Karpas-422 (cell line): ENCODE results near the gene ASB12. TPM values are rescaled to one million over a fixed set of nuclear protein-coding genes. Genes with fewer than 3 reads are reported as not detected.

ENCODE experiments used
- DNase-seq: peaks from one replicate; pipeline ENCODE4 v3.0.0-alpha.2; 2015
- H2AFZ ChIP-seq: fragments of 200-600 bp; sonication (generic); 2 replicates; pipeline ENCODE4 v1.6.1; 2014; ENCODE audit warnings: antibody characterized with exemption, low read length, mixed read lengths
- H3K27ac ChIP-seq: fragments of 200-600 bp; sonication (generic); 2 replicates; pipeline ENCODE4 v1.5.1; 2014; ENCODE audit warnings: mild to moderate bottlenecking, low read length, moderate library complexity
- H3K27me3 ChIP-seq: fragments of 200-600 bp; sonication (generic); 2 replicates; pipeline ENCODE4 v1.6.1; 2014; ENCODE audit warnings: low read length, mixed read lengths
- H3K36me3 ChIP-seq: fragments of 200-600 bp; sonication (generic); 2 replicates; pipeline ENCODE4 v1.6.1; 2014; ENCODE audit warnings: low read length, mixed read lengths; ENCODE audit not compliant: insufficient read depth
- H3K4me1 ChIP-seq: fragments of 200-600 bp; sonication (generic); 2 replicates; pipeline ENCODE4 v1.6.1; 2014; ENCODE audit warnings: mild to moderate bottlenecking, low read length, mixed read lengths
- H3K4me2 ChIP-seq: fragments of 200-600 bp; sonication (generic); 2 replicates; pipeline ENCODE4 v1.6.1; 2014; ENCODE audit warnings: low read length, low read depth, mild to moderate bottlenecking; ENCODE audit not compliant: poor library complexity, severe bottlenecking
- H3K4me3 ChIP-seq: fragments of 200-600 bp; sonication (generic); 2 replicates; pipeline ENCODE4 v1.5.1; 2014; ENCODE audit warnings: mild to moderate bottlenecking, antibody characterized with exemption, low read length, mixed read lengths
- H3K79me2 ChIP-seq: fragments of 200-600 bp; sonication (generic); 2 replicates; pipeline ENCODE4 v1.6.1; 2014; ENCODE audit warnings: mild to moderate bottlenecking, low read length, mixed read lengths
- H3K9ac ChIP-seq: fragments of 200-600 bp; sonication (generic); 2 replicates; pipeline ENCODE4 v1.6.0; 2014; ENCODE audit warnings: low read length
- H3K9me2 ChIP-seq: fragments of 200-600 bp; sonication (generic), shearing (Covaris generic); replicated peaks from 2 replicates; pipeline ENCODE4 v1.6.0; 2014; ENCODE audit warnings: mild to moderate bottlenecking, low read length, moderate library complexity; ENCODE audit not compliant: insufficient read depth
- H3K9me3 ChIP-seq: fragments of 300-700, 200-600 bp; sonication (generic); 2 replicates; pipeline ENCODE4 v1.6.1; 2014; ENCODE audit warnings: low read length, mixed read lengths
- H4K20me1 ChIP-seq: fragments of 200-600 bp; sonication (generic); 2 replicates; pipeline ENCODE4 v1.6.1; 2014; ENCODE audit warnings: mild to moderate bottlenecking, antibody characterized with exemption, low read length, low read depth; ENCODE audit not compliant: insufficient read depth
- total RNA-seq: library from RNA; depleted of rRNA; stranded (reverse); fragments of >200 nt; shearing (Covaris generic); gene quantifications from 2 replicates; pipeline ENCODE4 v1.2.3, GENCODE V29; 2014; ENCODE audit warnings: low replicate concordance

The ASB12 gene
- total RNA-seq, 1 experiment from 2014 or later = 0.41 TPM

DNA sequence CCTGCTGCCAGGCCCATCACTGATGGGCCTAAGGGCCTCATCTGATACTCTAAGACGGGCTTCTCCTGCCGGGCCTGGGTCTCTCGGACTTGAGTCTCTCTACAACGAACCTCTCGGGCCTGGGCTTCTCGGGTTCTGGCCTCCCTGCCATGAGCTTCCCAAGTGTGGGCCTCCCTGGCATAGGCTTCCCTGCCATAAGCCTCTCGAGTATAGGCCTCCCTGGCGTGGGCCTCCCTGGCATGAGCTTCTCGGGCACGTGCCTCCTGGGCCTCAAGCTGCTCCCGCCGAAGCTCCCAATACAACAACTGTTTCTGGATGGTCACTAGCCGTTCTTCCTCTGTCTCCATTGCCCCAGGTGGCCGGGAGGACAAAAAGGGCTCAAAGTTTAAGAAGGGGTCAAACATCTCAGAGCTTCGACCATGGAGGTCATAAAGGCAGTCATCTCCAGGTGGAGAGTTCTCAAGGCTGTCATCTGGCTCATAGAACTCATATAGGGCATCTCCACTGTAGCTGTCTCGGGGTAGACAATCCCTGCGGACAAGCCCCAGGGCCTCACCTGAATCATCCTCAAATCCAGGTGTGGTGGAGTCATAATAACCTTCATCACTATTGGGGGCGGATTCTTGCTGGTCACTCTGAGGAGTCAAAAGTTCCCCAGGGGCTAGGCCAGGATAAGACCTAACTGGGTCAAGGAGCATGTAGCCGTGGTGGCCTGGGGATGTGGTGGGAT is 39.0 kb downstream of the ASB12 start:
- no peak overlapping the region for H3K4me3 ChIP-seq
- no peak overlapping the region for H3K4me2 ChIP-seq
- DNase-seq = no peak
- no peaks in the 10 kb centered on the region for H4K20me1 ChIP-seq
- H3K9ac ChIP-seq = no peak overlapping the region
- no peak overlapping the region for H3K27ac ChIP-seq
- no peaks in the 10 kb centered on the region for H3K36me3 ChIP-seq
- H3K9me2 ChIP-seq = no peaks in the 10 kb centered on the region
- peaks cover 7% of the 10 kb centered on the region for H3K4me1 ChIP-seq
- H3K9me3 ChIP-seq = no peaks in the 10 kb centered on the region; the same call in 1 of the 2 replicates
- H3K79me2 ChIP-seq = peaks cover 7% of the 10 kb centered on the region; the same call in 1 of the 2 replicates
- H3K27me3 ChIP-seq = no peaks in the 10 kb centered on the region
- no peak overlapping the region for H2AFZ ChIP-seq

DNA sequence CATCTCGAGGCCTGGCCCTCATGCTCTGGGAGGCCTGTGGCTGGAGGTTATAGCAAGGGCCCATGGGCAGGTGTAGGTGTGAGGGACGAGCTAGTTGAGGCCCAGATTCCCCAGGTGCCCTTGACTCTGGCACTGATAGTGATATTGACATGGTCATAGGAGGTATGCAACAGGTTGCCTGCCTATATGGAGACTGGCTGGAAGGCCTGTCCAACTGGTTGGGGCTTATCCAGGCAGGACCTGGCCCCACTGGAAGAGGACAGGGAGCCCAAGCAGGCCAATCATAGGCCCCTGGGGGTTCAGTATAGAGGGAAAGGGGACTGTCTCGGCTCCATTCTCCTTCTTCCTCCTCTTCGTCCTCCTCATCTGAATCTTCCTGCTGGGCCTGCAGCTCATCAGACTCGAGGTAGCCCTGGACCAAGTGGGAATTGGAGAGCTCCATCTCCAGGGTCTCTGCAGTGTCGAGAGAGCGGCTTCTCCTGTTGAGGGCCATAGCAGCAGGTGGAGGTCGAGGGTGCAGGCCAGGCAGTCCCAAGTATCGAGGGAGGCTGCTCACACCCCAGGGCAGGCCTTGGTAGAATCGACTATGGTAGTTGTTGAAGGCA is 40.2 kb downstream of the ASB12 start:
- H4K20me1 ChIP-seq = no peaks in the 10 kb centered on the region
- no peak overlapping the region for H3K4me3 ChIP-seq
- H3K4me1 ChIP-seq = peaks cover 7% of the 10 kb centered on the region
- H3K9me2 ChIP-seq = no peaks in the 10 kb centered on the region
- no peak overlapping the region for H3K9ac ChIP-seq
- H3K27ac ChIP-seq = no peak overlapping the region
- no peaks in the 10 kb centered on the region for H3K27me3 ChIP-seq
- H3K4me2 ChIP-seq = no peak overlapping the region
- H3K9me3 ChIP-seq = no peaks in the 10 kb centered on the region; the same call in 1 of the 2 replicates
- H2AFZ ChIP-seq = no peak overlapping the region
- no peaks in the 10 kb centered on the region for H3K36me3 ChIP-seq
- peaks cover 6% of the 10 kb centered on the region; the same call in 1 of the 2 replicates for H3K79me2 ChIP-seq
- DNase-seq = no peak

DNA sequence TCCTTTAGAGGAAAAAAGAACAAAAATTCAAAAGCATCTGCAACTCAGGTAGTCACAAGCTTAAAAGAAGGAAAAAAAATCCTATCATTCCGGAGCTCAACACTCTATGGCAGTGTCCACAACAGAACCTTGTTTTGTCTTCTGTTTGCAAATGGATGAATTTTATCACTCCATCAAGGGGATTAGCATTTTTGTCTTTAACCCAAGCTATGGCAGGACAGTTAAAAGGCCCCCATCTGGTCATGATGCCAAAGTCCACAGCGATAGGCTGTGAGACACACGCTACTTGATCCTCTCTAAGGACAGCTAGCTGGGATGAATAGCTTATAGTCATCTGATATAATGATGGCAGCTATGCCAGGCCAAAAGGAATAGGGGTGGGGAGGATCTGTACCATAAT is 41.5 kb downstream of the ASB12 start:
- no peak overlapping the region for H3K4me3 ChIP-seq
- no peak overlapping the region for H3K4me2 ChIP-seq
- no peaks in the 10 kb centered on the region; the same call in 1 of the 2 replicates for H3K9me3 ChIP-seq
- no peaks in the 10 kb centered on the region for H3K27me3 ChIP-seq
- no peak overlapping the region for H3K9ac ChIP-seq
- no peaks in the 10 kb centered on the region for H4K20me1 ChIP-seq
- no peak overlapping the region for H2AFZ ChIP-seq
- H3K27ac ChIP-seq = no peak overlapping the region
- H3K9me2 ChIP-seq = no peaks in the 10 kb centered on the region
- no peaks in the 10 kb centered on the region for H3K36me3 ChIP-seq
- peaks cover 7% of the 10 kb centered on the region for H3K4me1 ChIP-seq
- H3K79me2 ChIP-seq = no peaks in the 10 kb centered on the region
- DNase-seq = no peak

DNA sequence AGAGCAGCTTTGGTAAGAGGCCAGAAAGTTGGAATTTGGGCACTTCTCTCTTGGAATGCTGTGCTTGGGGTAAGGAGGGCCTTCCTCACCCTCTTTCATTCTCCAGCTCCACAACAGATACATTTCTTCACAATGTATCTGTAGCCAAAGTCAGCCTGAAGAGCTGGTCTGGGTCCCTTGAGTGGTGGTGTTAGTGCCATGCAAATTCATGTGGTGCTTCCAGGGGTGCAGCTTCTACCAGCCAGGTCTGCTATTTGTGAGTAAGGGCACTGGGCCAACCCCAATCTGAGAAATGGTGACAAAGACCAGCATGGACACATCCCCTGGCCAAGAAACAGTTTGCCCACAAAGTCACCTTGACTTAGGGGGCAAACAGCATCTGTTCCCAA is 42.7 kb downstream of the ASB12 start:
- H3K9me3 ChIP-seq = no peaks in the 10 kb centered on the region; the same call in 1 of the 2 replicates
- H3K9ac ChIP-seq = no peak overlapping the region
- H3K4me3 ChIP-seq = no peak overlapping the region
- no peaks in the 10 kb centered on the region for H3K36me3 ChIP-seq
- H3K79me2 ChIP-seq = no peaks in the 10 kb centered on the region
- H3K9me2 ChIP-seq = no peaks in the 10 kb centered on the region
- no peak overlapping the region for H3K27ac ChIP-seq
- H3K27me3 ChIP-seq = no peaks in the 10 kb centered on the region
- H3K4me2 ChIP-seq = no peak overlapping the region
- no peak overlapping the region for H2AFZ ChIP-seq
- H3K4me1 ChIP-seq = peaks cover 7% of the 10 kb centered on the region
- H4K20me1 ChIP-seq = no peaks in the 10 kb centered on the region
- DNase-seq = no peak

DNA sequence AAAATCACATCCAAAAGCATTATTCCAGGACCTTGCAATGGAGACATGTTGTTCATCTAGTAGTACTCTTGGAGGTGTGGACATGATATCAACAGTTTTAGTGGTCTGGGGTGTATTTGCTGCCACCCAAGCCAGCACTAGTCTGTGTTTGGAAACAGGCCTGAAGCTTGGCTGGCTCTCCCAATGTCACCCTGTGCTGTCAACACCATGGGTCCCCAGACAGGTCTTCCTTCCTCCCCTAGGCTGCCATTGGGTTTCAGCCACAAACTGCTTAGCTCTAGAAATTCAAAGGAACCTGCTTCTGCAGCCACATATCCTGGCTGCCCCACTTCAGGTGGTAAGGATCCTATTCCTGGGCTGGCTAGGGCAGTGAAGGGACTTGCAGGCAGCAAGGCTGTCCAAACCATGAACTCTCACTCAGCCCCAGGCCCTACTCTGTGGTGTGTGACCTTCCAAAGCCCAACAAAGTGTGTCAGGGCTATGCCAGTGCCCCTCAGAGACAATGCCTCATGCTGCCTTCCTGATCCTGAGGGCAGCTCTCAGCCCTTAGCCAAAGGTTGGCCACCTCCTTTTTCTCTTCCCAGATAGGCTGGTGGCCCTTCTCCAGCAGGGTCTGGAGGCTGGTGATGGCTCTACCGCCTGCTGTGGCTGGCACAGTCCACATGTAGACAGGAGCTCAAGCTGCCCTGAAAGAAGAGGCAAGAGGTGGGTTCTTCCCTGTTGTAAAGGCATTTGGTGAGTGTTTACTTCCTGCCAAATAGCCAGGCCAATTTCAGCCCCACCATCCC is 43.2 kb downstream of the ASB12 start:
- Histone ChIP-seq H3K9me2 (no peaks in the 10 kb centered on the region), H4K20me1 (no peaks in the 10 kb centered on the region), H2AFZ (no peak overlapping the region), H3K4me2 (no peak overlapping the region), H3K36me3 (no peaks in the 10 kb centered on the region), H3K4me1 (peaks cover 7% of the 10 kb centered on the region), H3K79me2 (no peaks in the 10 kb centered on the region), H3K27me3 (no peaks in the 10 kb centered on the region), H3K4me3 (no peak overlapping the region), H3K9me3 (no peaks in the 10 kb centered on the region; the same call in 1 of the 2 replicates), H3K9ac (no peak overlapping the region), H3K27ac (no peak overlapping the region)
- no peak for DNase-seq

DNA sequence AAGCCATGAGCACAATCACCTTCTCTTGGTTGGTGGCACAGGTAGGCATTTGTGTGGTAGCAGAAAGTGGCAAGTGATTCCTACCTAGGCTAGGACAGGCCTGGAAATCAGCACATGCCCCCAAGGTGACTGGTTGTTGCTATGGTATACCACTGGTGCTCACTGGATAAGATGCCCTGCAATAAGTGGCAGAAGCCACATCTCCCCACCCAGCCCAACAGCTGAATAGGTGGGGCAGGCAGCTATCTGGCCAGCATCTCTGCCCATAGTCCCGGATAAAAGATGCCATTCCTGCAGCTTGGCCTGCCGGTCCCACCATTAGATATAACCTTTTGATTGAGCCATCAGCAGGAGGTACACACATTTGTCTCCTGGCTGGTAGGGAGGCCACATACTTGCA is 46.0 kb downstream of the ASB12 start:
- H3K4me1 ChIP-seq = peaks cover 7% of the 10 kb centered on the region
- H3K9me3 ChIP-seq = no peaks in the 10 kb centered on the region
- H3K4me2 ChIP-seq = no peak overlapping the region
- H3K27me3 ChIP-seq = no peaks in the 10 kb centered on the region
- H2AFZ ChIP-seq = no peak overlapping the region
- no peak overlapping the region for H3K4me3 ChIP-seq
- no peaks in the 10 kb centered on the region for H3K36me3 ChIP-seq
- no peaks in the 10 kb centered on the region for H3K79me2 ChIP-seq
- no peaks in the 10 kb centered on the region for H4K20me1 ChIP-seq
- H3K27ac ChIP-seq = no peak overlapping the region
- H3K9me2 ChIP-seq = no peaks in the 10 kb centered on the region
- no peak overlapping the region for H3K9ac ChIP-seq
- DNase-seq = no peak

DNA sequence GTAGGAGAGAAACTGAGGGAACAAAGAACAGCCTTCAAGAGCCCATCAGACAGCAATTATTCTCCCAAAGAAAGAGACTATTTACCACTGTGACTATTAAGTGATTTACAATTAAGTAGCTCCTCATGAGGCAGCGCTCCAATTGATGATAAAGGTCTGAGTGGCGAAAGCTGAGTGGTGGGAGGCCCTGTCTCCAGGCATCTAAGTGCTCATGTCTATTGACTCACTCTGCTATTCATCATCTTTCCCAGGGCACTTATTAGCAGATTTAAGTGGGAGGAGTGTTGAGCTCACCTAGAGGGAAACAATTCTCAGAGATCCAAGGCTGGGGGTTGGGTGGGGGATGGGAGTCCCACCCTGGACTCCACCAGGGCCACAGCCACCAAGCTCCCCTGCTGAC is 48.2 kb downstream of the ASB12 start:
- Histone ChIP-seq H3K4me1 (no peaks in the 10 kb centered on the region), H3K9me3 (no peaks in the 10 kb centered on the region), H3K4me2 (no peak overlapping the region), H2AFZ (no peak overlapping the region), H3K79me2 (no peaks in the 10 kb centered on the region), H3K27me3 (no peaks in the 10 kb centered on the region), H3K4me3 (no peak overlapping the region), H3K36me3 (no peaks in the 10 kb centered on the region), H3K9me2 (no peaks in the 10 kb centered on the region), H3K9ac (no peak overlapping the region), H4K20me1 (no peaks in the 10 kb centered on the region), H3K27ac (no peak overlapping the region)
- no peak for DNase-seq

DNA sequence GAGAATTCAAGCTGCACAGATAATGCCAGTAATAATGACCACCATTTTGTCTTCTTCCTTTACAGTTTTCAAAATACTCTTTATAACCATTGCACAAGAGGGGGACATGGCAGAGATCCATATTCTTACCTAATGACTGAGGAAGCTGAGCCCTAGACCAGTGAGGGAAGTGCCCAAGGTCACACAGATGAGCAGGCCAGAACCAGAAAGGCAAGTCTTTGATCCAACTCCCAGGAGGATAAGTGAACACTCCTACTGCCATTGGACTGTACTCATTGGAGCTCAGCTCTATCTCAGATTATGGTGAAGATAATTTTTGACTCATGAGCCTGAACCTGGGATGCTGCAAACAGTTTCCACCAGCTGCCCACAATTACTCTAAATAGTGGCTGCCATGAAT is 53.5 kb downstream of the ASB12 start:
- no peaks in the 10 kb centered on the region for H3K9me3 ChIP-seq
- no peak overlapping the region for H3K27ac ChIP-seq
- no peaks in the 10 kb centered on the region for H3K27me3 ChIP-seq
- H4K20me1 ChIP-seq = no peaks in the 10 kb centered on the region
- DNase-seq = no peak
- H3K9me2 ChIP-seq = no peaks in the 10 kb centered on the region
- no peaks in the 10 kb centered on the region for H3K36me3 ChIP-seq
- H3K79me2 ChIP-seq = no peaks in the 10 kb centered on the region
- no peak overlapping the region for H3K4me3 ChIP-seq
- H3K4me2 ChIP-seq = no peak overlapping the region
- H2AFZ ChIP-seq = no peak overlapping the region
- H3K4me1 ChIP-seq = no peaks in the 10 kb centered on the region
- no peak overlapping the region for H3K9ac ChIP-seq
